HCT116 (cell line): ENCODE measurements around the gene CTIF. TPM values are rescaled to one million over a fixed set of nuclear protein-coding genes. Genes with fewer than 3 reads are reported as not detected.

ENCODE experiments used
- ATAC-seq: fragments of 200-7000 bp; cut with Tn5 transposase; 2 replicates; pipeline ENCODE4 v1.9.1; 2020; ENCODE audit warnings: mild to moderate bottlenecking, moderate library complexity
- BruUV-seq: library from RNA; stranded (reverse); fragments of 400-500 nt; replicated peaks from 2 replicates; lab custom pipeline; 2021; lab: Mats Ljungman, UMichigan
- CTCF ChIA-PET: fragments of 300-600 bp; sonication (Branson Sonifier 250); formaldehyde crosslinking; loops from one replicate; lab custom pipeline; 2021; ENCODE audit warnings: antibody characterized with exemption; lab: Charles Lee
- POLR2A ChIA-PET: fragments of 300-600, 350-600 bp; sonication (Branson Sonifier 250); formaldehyde crosslinking; loops from one replicate; lab custom pipeline; 2021; ENCODE audit warnings: antibody characterized with exemption; lab: Charles Lee
- RAD21 ChIA-PET, 2 experiments: fragments of 300-600 bp; sonication (Branson Sonifier 250); formaldehyde crosslinking; loops; one replicate each; lab custom pipeline; 2023; ENCODE audit warnings: low total read pairs in 2 of 2; ENCODE audit not compliant: uncharacterized antibody in 2 of 2, unreplicated experiment in 2 of 2, low non-redundant PET in 1 of 2; lab: Charles Lee
- DNase-seq: peaks from one replicate; pipeline ENCODE4 v3.0.0-alpha.2; 2010; ENCODE audit warnings: low read depth, low spot score
- H2AFZ ChIP-seq: fragments of 200-600 bp; shearing (Covaris generic), sonication (generic); 2 replicates; pipeline ENCODE4 v1.6.1; 2017; ENCODE audit warnings: low read depth, mixed run types, mixed read lengths, antibody characterized with exemption, low read length; ENCODE audit not compliant: poor library complexity, severe bottlenecking
- H3K27ac ChIP-seq: 2 replicates; pipeline ENCODE4 v1.5.1; 2012; ENCODE audit warnings: low read depth, low read length
- H3K27me3 ChIP-seq: fragments of 200-600 bp; sonication (generic); 2 replicates; pipeline ENCODE4 v1.6.1; 2016; ENCODE audit warnings: mixed run types, low read length, mixed read lengths; ENCODE audit not compliant: insufficient read depth
- H3K36me3 ChIP-seq, 2 experiments: fragments of 200-500 bp in 1 of 2; fragments of 200-600 bp in 1 of 2; sonication (Bioruptor generic) in 1 of 2; sonication (generic) in 1 of 2; 2 replicates each; pipeline versions ENCODE4 v1.5.1 to v1.6.1; 2014 to 2016; ENCODE audit warnings: low read length in 2 of 2, inconsistent platforms in 1 of 2, mixed read lengths in 1 of 2, mixed run types in 1 of 2; ENCODE audit not compliant: insufficient read depth in 2 of 2, control insufficient read depth in 1 of 2
- H3K4me1 ChIP-seq, 2 experiments: fragments of 200-600 bp in 1 of 2; sonication (generic) in 1 of 2; 2 replicates each; pipeline versions ENCODE4 v1.5.1 to v1.6.1; 2012 to 2017; ENCODE audit warnings: low read length in 2 of 2, inconsistent platforms in 1 of 2, mild to moderate bottlenecking in 1 of 2, mixed read lengths in 1 of 2, mixed run types in 1 of 2, moderate library complexity in 1 of 2; ENCODE audit not compliant: insufficient read depth in 2 of 2, control insufficient read depth in 1 of 2
- H3K4me2 ChIP-seq: fragments of 200-600 bp; sonication (generic); 2 replicates; pipeline ENCODE4 v1.6.1; 2017; ENCODE audit warnings: mixed run types, low read length, mixed read lengths
- H3K4me3 ChIP-seq, 2 experiments: fragments of 200-600 bp in 1 of 2; sonication (generic) in 1 of 2; replicated peaks in 1 of 2; 2 replicates each; pipeline ENCODE4 v1.5.1; 2011 to 2016; ENCODE audit warnings: low read length in 2 of 2, control low read depth in 1 of 2, low read depth in 1 of 2, mild to moderate bottlenecking in 1 of 2, mixed read lengths in 1 of 2, mixed run types in 1 of 2
- H3K79me2 ChIP-seq: fragments of 200-600 bp; sonication (generic); 2 replicates; pipeline ENCODE4 v1.6.1; 2017; ENCODE audit warnings: mild to moderate bottlenecking, mixed run types, low read length, moderate library complexity, mixed read lengths; ENCODE audit not compliant: insufficient read depth
- H3K9ac ChIP-seq: fragments of 200-600 bp; sonication (generic); 2 replicates; pipeline ENCODE4 v1.6.1; 2016; ENCODE audit warnings: low read length, mixed read lengths
- H3K9me2 ChIP-seq: fragments of 200-600 bp; sonication (generic), shearing (Covaris generic); 2 replicates; pipeline ENCODE4 v1.6.1; 2017; ENCODE audit warnings: mixed run types, mild to moderate bottlenecking, moderate library complexity; ENCODE audit not compliant: insufficient read depth
- H3K9me3 ChIP-seq, 2 experiments: fragments of 200-500 bp in 1 of 2; fragments of 200-600 bp in 1 of 2; sonication (Bioruptor generic) in 1 of 2; sonication (generic) in 1 of 2; 2 replicates each; pipeline ENCODE4 v1.6.1; 2014 to 2017; ENCODE audit warnings: low read length in 2 of 2, mixed read lengths in 2 of 2, inconsistent platforms in 1 of 2, low read depth in 1 of 2, mild to moderate bottlenecking in 1 of 2, mixed run types in 1 of 2, moderate library complexity in 1 of 2; ENCODE audit not compliant: control insufficient read depth in 1 of 2, insufficient read depth in 1 of 2
- H4K20me1 ChIP-seq: fragments of 200-600 bp; sonication (generic), shearing (Covaris generic); 2 replicates; pipeline ENCODE4 v1.6.1; 2017; ENCODE audit warnings: mixed run types, mild to moderate bottlenecking, moderate library complexity; ENCODE audit not compliant: insufficient read depth
- ATF3 ChIP-seq: IDR thresholded peaks from 2 replicates; pipeline ENCODE4 v1.6.1; 2012
- CEBPB ChIP-seq: IDR thresholded peaks from 2 replicates; pipeline ENCODE4 v1.6.1; 2012; ENCODE audit warnings: low read depth
- EGR1 ChIP-seq: IDR thresholded peaks from 2 replicates; pipeline ENCODE4 v1.6.1; 2012; ENCODE audit warnings: low read depth
- ELF1 ChIP-seq: IDR thresholded peaks from 2 replicates; pipeline ENCODE4 v1.6.1; 2012; ENCODE audit warnings: low read depth, borderline replicate concordance
- EZH2phosphoT487 ChIP-seq: fragments of 200-600 bp; IDR thresholded peaks from 2 replicates; pipeline ENCODE4 v1.6.1; 2018; ENCODE audit warnings: antibody characterized with exemption, borderline replicate concordance
- FOSL1 ChIP-seq: IDR thresholded peaks from 2 replicates; pipeline ENCODE4 v1.6.1; 2012; ENCODE audit warnings: low read depth
- JUND ChIP-seq: IDR thresholded peaks from 2 replicates; pipeline ENCODE4 v1.6.1; 2012
- POLR2A ChIP-seq: IDR thresholded peaks from 2 replicates; pipeline ENCODE4 v1.7.0; 2011; ENCODE audit warnings: borderline replicate concordance; ENCODE audit not compliant: insufficient read depth, insufficient read length; ENCODE audit errors: extremely low read depth
- POLR2AphosphoS5 ChIP-seq: IDR thresholded peaks from 2 replicates; pipeline ENCODE4 v1.6.1; 2011; ENCODE audit warnings: mild to moderate bottlenecking, low read depth, low read length, moderate library complexity
- RAD21 ChIP-seq: IDR thresholded peaks from 2 replicates; pipeline ENCODE4 v1.6.1; 2012; ENCODE audit warnings: low read depth, mild to moderate bottlenecking
- SIN3A ChIP-seq: IDR thresholded peaks from 2 replicates; pipeline ENCODE4 v1.6.1; 2012; ENCODE audit warnings: low read depth
- SRF ChIP-seq: IDR thresholded peaks from 2 replicates; pipeline ENCODE4 v1.6.1; 2012; ENCODE audit warnings: low read depth
- TCF7L2 ChIP-seq: IDR thresholded peaks from 2 replicates; pipeline ENCODE4 v1.7.0; 2011; ENCODE audit warnings: borderline replicate concordance, inconsistent platforms; ENCODE audit not compliant: insufficient read depth, insufficient read length; ENCODE audit errors: extremely low read depth
- ZBTB33 ChIP-seq: IDR thresholded peaks from 2 replicates; pipeline ENCODE4 v1.6.1; 2011; ENCODE audit warnings: mild to moderate bottlenecking, low read length, moderate library complexity; ENCODE audit not compliant: insufficient replicate concordance; ENCODE audit errors: extremely low read depth
- ZNF274 ChIP-seq: fragments of 200-500 bp; sonication (Bioruptor generic); IDR thresholded peaks from 2 replicates; pipeline ENCODE4 v1.6.1; 2014; ENCODE audit warnings: mild to moderate bottlenecking, low read depth, low read length, inconsistent platforms
- intact Hi-C: fragments of 100-400 bp; cut with micrococcal nuclease; formaldehyde crosslinking; loops from 2 replicates; pipeline ENCODE4 v1.10.0; 2022
- total RNA-seq: library from RNA; stranded (reverse); gene quantifications from one replicate; pipeline ENCODE4 v1.2.1, GENCODE V29; 2021; ENCODE audit not compliant: unreplicated experiment

Gene CTIF
- total RNA-seq, 1 experiment from 2014 or later = 19.7 TPM

DNA sequence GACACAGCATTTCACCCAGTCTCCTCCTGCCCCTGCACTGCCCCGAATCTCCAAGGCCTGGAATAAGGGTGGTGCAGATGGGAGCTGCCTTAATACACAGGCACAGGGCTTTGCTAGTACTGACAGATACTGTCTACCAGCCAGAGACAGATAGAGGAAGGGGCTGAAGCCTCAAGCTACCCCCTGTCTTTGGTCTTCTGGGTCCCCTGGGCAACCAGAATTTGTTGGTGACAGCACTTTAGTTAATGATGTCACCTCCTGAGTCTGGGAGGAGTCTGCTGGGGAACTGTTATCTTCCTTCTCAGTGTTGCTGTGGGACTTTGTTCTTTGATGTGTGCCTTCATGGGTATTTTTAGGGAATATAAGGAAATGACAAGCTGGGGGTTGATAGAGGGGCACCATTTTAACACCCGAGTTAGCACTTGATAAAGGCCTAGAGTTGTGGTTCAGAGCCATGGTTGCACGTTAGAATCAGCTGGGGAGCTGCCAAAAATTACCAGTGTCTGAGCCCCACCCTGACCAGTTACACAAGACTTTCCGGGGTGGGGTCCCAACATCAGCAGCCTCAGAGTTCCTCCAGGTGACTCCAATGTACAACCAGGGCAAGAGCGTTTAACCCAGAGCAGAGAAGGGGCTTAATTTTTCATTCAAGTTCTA is 275.1 kb downstream of the CTIF start:
- ChIA-PET POLR2A (no interaction called here), CTCF (interaction anchor here (0.7 kb wide), 1 partner anchor 19 kb away, joined by 3 read pairs; no protein-coding TSS in a partner anchor), RAD21 (no interaction called here)
- no peaks in the 10 kb centered on the region; the same call in 1 of the 2 replicates for H3K9me2 ChIP-seq
- DNase-seq (no peak), ATAC-seq (no peak)
- H3K4me3 ChIP-seq = no peak overlapping the region
- H3K79me2 ChIP-seq = no peaks in the 10 kb centered on the region
- no peaks in the 10 kb centered on the region for H3K36me3 ChIP-seq
- H3K27me3 ChIP-seq = no peaks in the 10 kb centered on the region
- H3K9me3 ChIP-seq = no peaks in the 10 kb centered on the region
- BruUV-seq = no TSS peak
- no peak overlapping the region for H2AFZ ChIP-seq
- H3K27ac ChIP-seq = no peak overlapping the region
- intact Hi-C loops = no loop called here
- H3K9ac ChIP-seq = no peak overlapping the region
- H4K20me1 ChIP-seq = no peaks in the 10 kb centered on the region
- H3K4me2 ChIP-seq = no peak overlapping the region
- H3K4me1 ChIP-seq = peaks cover 0 to 9% of the 10 kb centered on the region in 2 experiments; a peak in 1 of 4 replicates
- TF ChIP-seq ZNF274 = no peak
- no peak for TF ChIP-seq SRF
- TF ChIP-seq, all 23 proteins: peak for 0

DNA sequence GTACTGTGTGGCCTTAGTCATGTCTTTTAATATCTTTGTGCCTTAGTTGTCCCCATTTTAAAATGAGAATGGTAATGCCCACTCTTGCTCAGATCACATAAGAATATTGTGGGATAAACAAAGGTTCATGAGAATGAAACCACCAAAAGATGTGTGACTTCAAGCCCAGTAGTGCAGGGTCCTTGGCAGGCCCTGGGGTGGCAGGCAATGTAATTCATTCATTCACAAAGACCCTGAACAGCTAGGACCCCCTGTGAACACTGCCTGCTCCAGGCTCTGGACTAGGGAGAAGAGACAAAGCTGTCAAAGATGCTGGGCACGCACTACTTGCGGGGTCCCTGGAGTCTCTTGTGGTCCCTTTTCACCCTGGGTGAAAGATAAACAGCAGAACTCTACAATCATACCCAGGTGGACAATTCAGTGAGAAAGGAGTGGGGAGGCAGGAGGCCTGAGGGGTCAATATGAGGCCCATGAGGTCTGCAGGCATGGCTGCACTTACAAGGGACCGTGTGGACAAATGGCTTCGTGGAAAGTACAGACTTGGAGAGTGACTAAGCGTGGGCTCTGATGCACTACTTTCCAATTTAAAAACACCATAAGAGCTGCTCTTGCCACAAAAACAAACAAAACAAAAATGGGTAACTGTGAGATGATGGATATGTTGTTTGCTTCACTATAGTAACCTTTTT is 275.8 kb downstream of the CTIF start:
- RAD21 ChIA-PET = no interaction called here
- CTCF ChIA-PET = no interaction called here
- TF ChIP-seq ATF3 (no peak), SRF (no peak), POLR2A (no peak), EGR1 (no peak), RAD21 (no peak), SIN3A (no peak), POLR2AphosphoS5 (no peak), TCF7L2 (no peak), EZH2phosphoT487 (no peak), FOSL1 (no peak), CEBPB (no peak), JUND (no peak), ELF1 (no peak), ZBTB33 (no peak)

More for the DNA sequence above, 275.8 kb downstream of the CTIF start:
- POLR2A ChIA-PET = no interaction called here
- no peak overlapping the region for H3K4me3 ChIP-seq
- no peaks in the 10 kb centered on the region; the same call in 1 of the 2 replicates for H3K9me2 ChIP-seq
- no peaks in the 10 kb centered on the region for H3K79me2 ChIP-seq
- no peak for ATAC-seq
- H3K9me3 ChIP-seq = no peaks in the 10 kb centered on the region
- intact Hi-C loops = no loop called here
- H3K27me3 ChIP-seq = no peaks in the 10 kb centered on the region
- H3K4me1 ChIP-seq = peaks cover 0 to 9% of the 10 kb centered on the region in 2 experiments; a peak in 1 of 4 replicates
- no peaks in the 10 kb centered on the region for H3K36me3 ChIP-seq
- BruUV-seq = no TSS peak
- DNase-seq = no peak
- no peak overlapping the region for H2AFZ ChIP-seq
- no peak overlapping the region for H3K27ac ChIP-seq
- H3K9ac ChIP-seq = no peak overlapping the region
- no peak overlapping the region for H3K4me2 ChIP-seq
- no peaks in the 10 kb centered on the region for H4K20me1 ChIP-seq
